K562 (cell line): Measurements from ENCODE around the gene ARHGAP15. TPM values are rescaled to one million over a fixed set of nuclear protein-coding genes. Genes with fewer than 3 reads are reported as not detected.

ENCODE experiments used
- ATAC-seq: fragments of 200-7000 bp; cut with Tn5 transposase; 3 replicates; pipeline ENCODE4 v1.9.1; 2020; ENCODE audit warnings: moderate library complexity
- BruUV-seq: library from RNA; stranded (reverse); fragments of 400-500 nt; replicated peaks from 2 replicates; lab custom pipeline; 2021; lab: Mats Ljungman, UMichigan
- CTCF ChIA-PET: fragments of 300-600 bp; formaldehyde crosslinking; extraction: SDS; loops from one replicate; lab custom pipeline; 2021; ENCODE audit warnings: low intra/inter-chr PET ratio; lab: Yijun Ruan, JAX
- POLR2A ChIA-PET: fragments of 300-600, 350-650 bp; sonication (Branson Sonifier 250); formaldehyde crosslinking; extraction: SDS; loops from one replicate; lab custom pipeline; 2021; ENCODE audit warnings: antibody characterized with exemption, inconsistent platforms; lab: Yijun Ruan, JAX
- DNase-seq, 4 experiments: peaks; one replicate each; pipeline versions ENCODE4 v3.0.0 to v3.0.0-alpha.2; 2011 to 2018; ENCODE audit warnings: low spot score in 3 of 4, mixed read lengths in 3 of 4; ENCODE audit errors: extremely low read depth in 1 of 4
- FAIRE-seq: peaks from 2 replicates; lab custom pipeline; 2011; peaks lifted over from hg19 to GRCh38; lab: Jason Lieb, UNC
- H2AFZ ChIP-seq: 2 replicates; pipeline ENCODE4 v1.6.0; 2011; ENCODE audit warnings: low read depth, low read length, control low read depth, inconsistent platforms
- H3K27ac ChIP-seq: fragments of 200-600 bp; 3 replicates; pipeline ENCODE4 v1.8.0; 2011; ENCODE audit warnings: low read depth, mild to moderate bottlenecking, control low read depth, inconsistent platforms, low read length, moderate library complexity, mixed read lengths; ENCODE audit errors: extremely low read depth
- H3K27me3 ChIP-seq, 2 experiments: fragments of 300-600 bp in 1 of 2; 2 replicates in 1 of 2; 3 replicates in 1 of 2; pipeline versions ENCODE4 v1.6.0 to v1.8.0; 2011; ENCODE audit warnings: inconsistent platforms in 2 of 2, low read length in 2 of 2, mild to moderate bottlenecking in 1 of 2, mixed read lengths in 1 of 2, moderate library complexity in 1 of 2; ENCODE audit not compliant: control insufficient read depth in 2 of 2, insufficient read depth in 2 of 2
- H3K36me3 ChIP-seq: fragments of 300-600 bp; 3 replicates; pipeline ENCODE4 v1.8.0; 2011; ENCODE audit warnings: mild to moderate bottlenecking, low read length, inconsistent platforms; ENCODE audit not compliant: control insufficient read depth, insufficient read depth
- H3K4me1 ChIP-seq, 2 experiments: fragments of 200-600 bp in 1 of 2; replicated peaks in 1 of 2; 2 replicates in 1 of 2; 3 replicates in 1 of 2; pipeline versions ENCODE4 v1.5.1 to v1.8.0; 2011; ENCODE audit warnings: inconsistent platforms in 2 of 2, low read length in 2 of 2, mild to moderate bottlenecking in 1 of 2, mixed read lengths in 1 of 2, moderate library complexity in 1 of 2; ENCODE audit not compliant: control insufficient read depth in 2 of 2, insufficient read depth in 2 of 2
- H3K4me2 ChIP-seq: 2 replicates; pipeline ENCODE4 v1.6.1; 2011; ENCODE audit warnings: low read length, control low read depth, inconsistent platforms, mixed read lengths; ENCODE audit not compliant: insufficient read depth
- H3K4me3 ChIP-seq: fragments of 200-600 bp; sonication (generic), shearing (Covaris generic); 2 replicates; pipeline ENCODE4 v1.5.1; 2016; ENCODE audit warnings: control low read depth, inconsistent platforms
- H3K79me2 ChIP-seq: fragments of 200-600 bp; 3 replicates; pipeline ENCODE4 v1.8.0; 2011; ENCODE audit warnings: low read length, inconsistent platforms; ENCODE audit not compliant: control insufficient read depth, insufficient read depth
- H3K9ac ChIP-seq, 2 experiments: 2 replicates each; pipeline versions ENCODE4 v1.6.0 to v1.6.1; 2011; ENCODE audit warnings: low read depth in 2 of 2, low read length in 2 of 2, control low read depth in 1 of 2, inconsistent platforms in 1 of 2, mild to moderate bottlenecking in 1 of 2, mixed read lengths in 1 of 2; ENCODE audit not compliant: insufficient read depth in 1 of 2
- H3K9me1 ChIP-seq: one replicate; pipeline ENCODE4 v1.6.0; 2011; ENCODE audit warnings: inconsistent platforms, mild to moderate bottlenecking, low read length, moderate library complexity; ENCODE audit not compliant: control insufficient read depth, insufficient read depth
- H3K9me3 ChIP-seq: replicated peaks from 2 replicates; pipeline ENCODE4 v1.5.1; 2011; ENCODE audit warnings: low read depth, low read length, inconsistent platforms; ENCODE audit not compliant: control insufficient read depth, insufficient read depth
- H4K20me1 ChIP-seq: replicated peaks from 2 replicates; pipeline ENCODE4 v1.6.1; 2011; ENCODE audit warnings: low read length, inconsistent platforms, mixed read lengths; ENCODE audit not compliant: control insufficient read depth, insufficient read depth
- ARHGAP35 ChIP-seq: fragments of 450-650 bp; IDR thresholded peaks from 2 replicates; pipeline ENCODE4 v1.6.1; 2018; ENCODE audit not compliant: partially characterized antibody
- ESRRA ChIP-seq: fragments of 450-650 bp; IDR thresholded peaks from 2 replicates; pipeline ENCODE4 v1.6.1; 2014; ENCODE audit warnings: low read depth, mild to moderate bottlenecking, moderate library complexity, borderline replicate concordance
- NFE2L1 ChIP-seq: fragments of 450-650 bp; IDR thresholded peaks from 2 replicates; pipeline ENCODE4 v1.6.1; 2016; ENCODE audit warnings: missing genetic modification characterization, low read depth, mild to moderate bottlenecking, missing compliant biosample characterization, moderate library complexity, borderline replicate concordance
- RB1 ChIP-seq: fragments of 450-650 bp; IDR thresholded peaks from 2 replicates; pipeline ENCODE4 v1.6.1; 2017; ENCODE audit warnings: low read depth, mild to moderate bottlenecking
- RBFOX2 ChIP-seq: fragments of 200-400 bp; formaldehyde crosslinking; IDR thresholded peaks from 2 replicates; pipeline ENCODE4 v1.6.1; 2017; ENCODE audit warnings: low read depth, mild to moderate bottlenecking, low read length, moderate library complexity
- RBM39 ChIP-seq: fragments of 200-400 bp; formaldehyde crosslinking; optimal IDR thresholded peaks from 2 replicates; pipeline ENCODE3; 2018; ENCODE audit warnings: low read depth, low read length
- STAT5A ChIP-seq: IDR thresholded peaks from 2 replicates; pipeline ENCODE4 v1.6.1; 2012; ENCODE audit warnings: low read length, inconsistent platforms, borderline replicate concordance
- U2AF2 ChIP-seq: fragments of 200-400 bp; formaldehyde crosslinking; optimal IDR thresholded peaks from 2 replicates; pipeline ENCODE3; 2017; ENCODE audit warnings: low read depth, mild to moderate bottlenecking, low read length
- ZC3H8 ChIP-seq: fragments of 450-650 bp; IDR thresholded peaks from 2 replicates; pipeline ENCODE4 v1.6.1; 2017
- ZNF583 ChIP-seq: fragments of 250-450 bp; sonication (Bioruptor Pico); IDR thresholded peaks from 2 replicates; pipeline ENCODE4 v1.4.0; 2020
- WGBS: fragments of 100-300 bp; shearing (Covaris generic); methylation state at CpG from one replicate; pipeline ENCODE4 v1.1.6; 2016; ENCODE audit warnings: low coverage, mixed read lengths; ENCODE audit not compliant: insufficient coverage; ENCODE audit errors: missing lambda C conversion rate; 5-methylcytosine and 5-hydroxymethylcytosine counted together
- in situ Hi-C: fragments of 300-500 bp; cut with MboI; formaldehyde crosslinking; loops from 4 replicates; pipeline ENCODE4 v1.15.0; 2018; ENCODE audit warnings: inconsistent platforms, mixed read lengths
- intact Hi-C: fragments of 100-400 bp; cut with micrococcal nuclease; formaldehyde crosslinking; loops from 2 replicates; pipeline ENCODE4 v1.14.2; 2022
- polyA plus RNA-seq, 8 experiments: library from polyadenylated mRNA; depleted of rRNA in 4 of 8; stranded (reverse) in 5 of 8; unstranded in 3 of 8; fragments of >200 nt; fragmentation: Nextera tagmentation in 2 of 8; fragmentation: Illumina TruSeq in 1 of 8; extraction: Ambion mirVana in 2 of 8; extraction: Trizol in 1 of 8; gene quantifications; 2 replicates each; pipeline versions ENCODE4 v1.2.1 to v1.2.3, GENCODE V29; 2011 to 2014; ENCODE audit warnings: inconsistent platforms in 1 of 8, missing spikeins in 1 of 8
- total RNA-seq, 7 experiments: library from RNA; depleted of rRNA in 6 of 7; stranded (reverse); fragments of >200 nt in 6 of 7; fragmentation: Illumina TruSeq in 2 of 7; extraction: Trizol in 2 of 7; gene quantifications; 2 replicates each; pipeline versions ENCODE4 v1.2.1 to v1.2.3, GENCODE V29; 2011 to 2021; ENCODE audit warnings: low replicate concordance in 1 of 7
- TF ChIP-seq, protein P1 (sequence below), 2 experiments: fragments of 450-650 bp; conservative IDR thresholded peaks; 2 replicates each; pipeline ENCODE4 v1.6.1; 2017; ENCODE audit warnings: mild to moderate bottlenecking in 2 of 2, moderate library complexity in 2 of 2
- TF ChIP-seq, protein P2 (sequence below): fragments of 450-650 bp; IDR thresholded peaks from 2 replicates; pipeline ENCODE4 v1.6.1; 2017; ENCODE audit warnings: antibody characterized with exemption, mild to moderate bottlenecking

The ARHGAP15 gene
- total and polyA plus RNA-seq, 9 of the 15 experiments (the other 6 are each of a cell fraction or from before 2014, with no cell fraction given): 1.5 to 17.9 (median 7.9) TPM

DNA sequence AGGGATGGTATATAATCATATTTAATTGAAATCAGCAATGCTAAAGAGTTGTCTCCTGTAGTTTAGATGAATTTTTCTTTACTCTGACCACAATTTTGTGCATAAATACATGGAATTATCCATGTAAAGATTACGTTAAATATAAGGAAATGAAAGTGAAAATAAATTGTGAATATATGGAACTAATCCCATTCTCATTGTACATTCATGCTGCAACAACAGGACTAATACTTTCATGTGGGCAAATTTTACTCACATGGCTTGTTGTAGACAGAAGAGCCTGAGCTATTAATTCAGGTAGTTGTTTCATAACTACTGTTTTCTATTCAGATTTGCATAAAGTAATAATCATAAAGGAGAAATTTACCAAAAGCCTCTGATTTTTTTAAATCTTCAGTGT lies 357.8 kb downstream of the ARHGAP15 start:
- H3K4me3 ChIP-seq: no peak overlapping the region
- no peak overlapping the region for H3K9ac ChIP-seq
- H3K4me1 ChIP-seq: no peaks in the 10 kb centered on the region
- H3K9me3 ChIP-seq: no peaks in the 10 kb centered on the region
- TF ChIP-seq, protein P1, sequence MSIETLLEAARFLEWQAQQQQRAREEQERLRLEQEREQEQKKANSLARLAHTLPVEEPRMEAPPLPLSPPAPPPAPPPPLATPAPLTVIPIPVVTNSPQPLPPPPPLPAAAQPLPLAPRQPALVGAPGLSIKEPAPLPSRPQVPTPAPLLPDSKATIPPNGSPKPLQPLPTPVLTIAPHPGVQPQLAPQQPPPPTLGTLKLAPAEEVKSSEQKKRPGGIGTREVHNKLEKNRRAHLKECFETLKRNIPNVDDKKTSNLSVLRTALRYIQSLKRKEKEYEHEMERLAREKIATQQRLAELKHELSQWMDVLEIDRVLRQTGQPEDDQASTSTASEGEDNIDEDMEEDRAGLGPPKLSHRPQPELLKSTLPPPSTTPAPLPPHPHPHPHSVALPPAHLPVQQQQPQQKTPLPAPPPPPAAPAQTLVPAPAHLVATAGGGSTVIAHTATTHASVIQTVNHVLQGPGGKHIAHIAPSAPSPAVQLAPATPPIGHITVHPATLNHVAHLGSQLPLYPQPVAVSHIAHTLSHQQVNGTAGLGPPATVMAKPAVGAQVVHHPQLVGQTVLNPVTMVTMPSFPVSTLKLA (conservative IDR thresholded peaks at IDR 0.05): no peak
- TF ChIP-seq STAT5A: no peak
- TF ChIP-seq NFE2L1: no peak
- no peak for TF ChIP-seq U2AF2
- TF ChIP-seq, protein P2, sequence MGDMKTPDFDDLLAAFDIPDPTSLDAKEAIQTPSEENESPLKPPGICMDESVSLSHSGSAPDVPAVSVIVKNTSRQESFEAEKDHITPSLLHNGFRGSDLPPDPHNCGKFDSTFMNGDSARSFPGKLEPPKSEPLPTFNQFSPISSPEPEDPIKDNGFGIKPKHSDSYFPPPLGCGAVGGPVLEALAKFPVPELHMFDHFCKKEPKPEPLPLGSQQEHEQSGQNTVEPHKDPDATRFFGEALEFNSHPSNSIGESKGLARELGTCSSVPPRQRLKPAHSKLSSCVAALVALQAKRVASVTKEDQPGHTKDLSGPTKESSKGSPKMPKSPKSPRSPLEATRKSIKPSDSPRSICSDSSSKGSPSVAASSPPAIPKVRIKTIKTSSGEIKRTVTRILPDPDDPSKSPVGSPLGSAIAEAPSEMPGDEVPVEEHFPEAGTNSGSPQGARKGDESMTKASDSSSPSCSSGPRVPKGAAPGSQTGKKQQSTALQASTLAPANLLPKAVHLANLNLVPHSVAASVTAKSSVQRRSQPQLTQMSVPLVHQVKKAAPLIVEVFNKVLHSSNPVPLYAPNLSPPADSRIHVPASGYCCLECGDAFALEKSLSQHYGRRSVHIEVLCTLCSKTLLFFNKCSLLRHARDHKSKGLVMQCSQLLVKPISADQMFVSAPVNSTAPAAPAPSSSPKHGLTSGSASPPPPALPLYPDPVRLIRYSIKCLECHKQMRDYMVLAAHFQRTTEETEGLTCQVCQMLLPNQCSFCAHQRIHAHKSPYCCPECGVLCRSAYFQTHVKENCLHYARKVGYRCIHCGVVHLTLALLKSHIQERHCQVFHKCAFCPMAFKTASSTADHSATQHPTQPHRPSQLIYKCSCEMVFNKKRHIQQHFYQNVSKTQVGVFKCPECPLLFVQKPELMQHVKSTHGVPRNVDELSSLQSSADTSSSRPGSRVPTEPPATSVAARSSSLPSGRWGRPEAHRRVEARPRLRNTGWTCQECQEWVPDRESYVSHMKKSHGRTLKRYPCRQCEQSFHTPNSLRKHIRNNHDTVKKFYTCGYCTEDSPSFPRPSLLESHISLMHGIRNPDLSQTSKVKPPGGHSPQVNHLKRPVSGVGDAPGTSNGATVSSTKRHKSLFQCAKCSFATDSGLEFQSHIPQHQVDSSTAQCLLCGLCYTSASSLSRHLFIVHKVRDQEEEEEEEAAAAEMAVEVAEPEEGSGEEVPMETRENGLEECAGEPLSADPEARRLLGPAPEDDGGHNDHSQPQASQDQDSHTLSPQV: no peak
- TF ChIP-seq ARHGAP35: no peak
- TF ChIP-seq ZC3H8: no peak
- no peak for TF ChIP-seq RB1
- TF ChIP-seq ESRRA: no peak
- no peak for TF ChIP-seq RBM39
- TF ChIP-seq RBFOX2: no peak
- no peak for TF ChIP-seq ZNF583 (CRISPR knock-in tag)
- no peaks in the 10 kb centered on the region for H3K36me3 ChIP-seq
- no peak overlapping the region for H2AFZ ChIP-seq
- DNase-seq (no peak), ATAC-seq (no peak), FAIRE-seq (no peak)
- no peaks in the 10 kb centered on the region for H3K79me2 ChIP-seq
- no peaks in the 10 kb centered on the region for H4K20me1 ChIP-seq
- no peaks in the 10 kb centered on the region for H3K9me1 ChIP-seq
- H3K27me3 ChIP-seq: no peaks in the 10 kb centered on the region
- no peak overlapping the region for H3K4me2 ChIP-seq
- WGBS: 0% methylated on average over 1 of the region's 1 CpG
- in situ Hi-C loops (no loop called here), intact Hi-C loops (no loop called here)
- ChIA-PET POLR2A (interaction anchor here (0.6 kb wide), 1 partner anchor 38 kb away, joined by 4 read pairs; no protein-coding TSS in a partner anchor), CTCF (no interaction called here)
- no TSS peak for BruUV-seq
- H3K27ac ChIP-seq: no peak overlapping the region
